ENCODE results near the gene HMCN1.
"Not testable (repeated sequence)": the region's sequence is repeated elsewhere in the genome, so short reads cannot be mapped to it uniquely, and the experiment has no call there.

The HMCN1 gene

DNA sequence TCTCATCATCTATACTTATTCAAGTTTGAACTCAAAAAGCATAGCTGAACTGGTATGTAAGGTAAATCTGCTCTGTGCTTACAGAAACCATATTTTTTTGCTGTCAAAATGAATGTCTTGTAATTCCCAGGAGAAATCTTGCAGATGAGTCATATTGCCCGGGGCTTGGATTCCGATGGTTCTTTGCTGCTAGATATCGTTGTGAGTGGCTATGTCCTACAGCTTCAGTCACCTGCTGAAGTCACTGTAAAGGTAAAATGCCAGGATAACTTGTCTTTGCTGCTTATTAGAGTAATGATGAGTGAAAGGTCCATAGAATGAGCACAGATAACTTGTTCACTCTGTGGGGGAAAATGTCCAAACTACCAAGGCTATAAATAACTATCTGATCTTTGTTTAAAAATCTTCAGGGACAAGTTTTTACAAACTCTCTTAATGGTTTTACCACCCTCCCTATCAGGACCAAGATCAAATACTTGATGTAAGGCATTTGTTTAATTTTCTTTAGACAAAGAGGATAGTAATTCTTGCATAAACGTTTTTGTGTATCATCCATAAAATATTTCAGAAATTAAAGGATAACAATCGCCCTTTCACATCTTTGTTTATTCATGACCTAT lies 418.5 kb downstream of the HMCN1 start:
- DNase-seq (ENCODE audit: low read depth in 2 of 2): no peak

DNA sequence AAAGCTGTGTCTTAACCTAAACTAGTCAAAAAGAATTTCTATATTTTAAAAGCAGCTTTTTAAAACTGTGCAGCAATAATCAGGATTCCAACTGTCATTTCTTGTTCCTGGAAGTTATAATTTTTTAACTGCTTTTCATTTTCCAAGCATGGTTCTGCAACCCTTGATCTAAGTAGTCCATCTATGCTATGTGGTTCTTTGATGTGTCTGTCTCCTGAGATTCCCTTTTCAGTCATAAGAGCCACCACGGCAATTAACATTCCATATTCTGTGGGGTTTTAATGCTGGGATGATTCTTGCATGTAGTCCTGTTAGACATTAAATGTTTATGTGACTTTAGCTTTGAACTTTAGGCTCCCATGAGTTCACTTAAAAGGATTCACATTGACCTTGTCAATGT lies 420.5 kb downstream of the HMCN1 start:
- no peak for DNase-seq (ENCODE audit: low read depth in 2 of 2)

DNA sequence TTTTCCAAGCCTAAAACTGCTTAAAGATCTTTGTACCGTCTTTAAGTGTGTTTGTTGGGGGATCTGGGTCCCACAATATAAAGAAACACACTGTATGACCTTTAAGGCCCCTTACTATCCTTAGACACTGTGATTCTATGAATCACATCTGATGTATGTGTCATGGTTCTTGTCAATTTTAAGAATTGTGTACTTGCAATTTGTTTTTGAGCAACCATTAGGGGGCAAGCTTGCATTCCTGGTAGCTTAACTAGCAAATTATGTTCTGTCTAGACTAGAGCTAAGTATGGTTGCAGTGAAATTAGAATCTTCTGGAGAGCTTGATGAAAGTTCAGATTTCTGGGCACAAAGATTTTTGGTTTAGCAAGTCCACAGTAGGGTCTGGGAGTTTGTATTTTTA lies 421.4 kb downstream of the HMCN1 start:
- no peak for DNase-seq (ENCODE audit: low read depth in 2 of 2)

DNA sequence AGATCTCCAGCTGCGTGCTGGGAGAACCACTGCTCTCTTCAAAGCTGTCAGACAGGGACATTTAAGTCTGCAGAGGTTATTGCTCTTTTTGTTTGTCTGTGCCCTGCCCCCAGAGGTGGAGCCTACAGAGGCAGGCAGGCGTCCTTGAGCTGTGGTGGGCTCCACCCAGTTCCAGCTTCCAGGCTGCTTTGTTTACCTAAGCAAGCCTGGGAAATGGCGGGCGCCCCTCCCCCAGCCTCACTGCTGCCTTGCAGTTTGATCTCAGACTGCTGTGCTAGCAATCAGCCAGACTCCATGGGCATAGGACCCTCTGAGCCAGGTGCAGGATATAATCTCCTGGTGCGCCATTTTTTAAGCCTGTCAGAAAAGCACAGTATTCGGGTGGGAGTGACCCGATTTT lies 428.7 kb downstream of the HMCN1 start:
- DNase-seq (ENCODE audit: low read depth in 2 of 2): not testable (repeated sequence)

DNA sequence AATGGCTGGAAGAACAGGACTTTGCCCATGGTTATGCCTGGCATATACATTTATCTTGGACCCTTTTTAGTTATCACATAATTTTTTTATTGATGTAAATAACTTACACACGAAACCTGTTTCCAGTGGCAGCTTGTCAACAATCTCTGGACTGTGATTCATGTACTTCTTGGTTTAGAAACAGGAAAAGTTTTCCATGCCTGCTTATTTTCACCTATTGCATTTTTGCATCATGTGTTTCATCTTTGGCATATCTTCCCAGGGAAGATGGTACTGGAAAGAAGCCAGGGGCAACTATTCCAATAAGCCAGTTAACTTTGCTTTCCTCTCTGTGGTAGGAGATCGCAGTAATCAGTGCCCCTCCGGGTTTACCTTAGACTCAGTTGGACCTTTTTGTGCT lies 430.6 kb downstream of the HMCN1 start:
- no peak for DNase-seq (ENCODE audit: low read depth in 2 of 2)

DNA sequence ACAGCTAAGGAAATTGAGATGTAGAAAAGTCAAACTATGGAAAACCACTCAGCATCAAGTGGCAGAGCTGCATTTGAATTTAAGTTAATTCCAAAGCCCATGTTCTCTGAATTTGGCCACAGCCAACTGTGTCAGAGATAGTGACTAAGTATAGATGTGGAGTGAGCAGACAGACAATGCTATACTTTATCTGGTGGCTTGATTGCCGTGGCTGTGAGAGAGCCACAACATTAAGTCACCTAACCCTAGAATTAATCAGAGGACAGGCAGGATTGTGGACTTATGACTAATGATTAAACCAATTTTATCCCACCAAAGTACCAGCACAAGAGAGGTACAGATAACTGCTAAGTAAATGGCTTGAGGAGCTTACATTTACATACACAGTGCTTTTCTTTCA lies 431.1 kb downstream of the HMCN1 start:
- DNase-seq (ENCODE audit: low read depth in 2 of 2): no peak

DNA sequence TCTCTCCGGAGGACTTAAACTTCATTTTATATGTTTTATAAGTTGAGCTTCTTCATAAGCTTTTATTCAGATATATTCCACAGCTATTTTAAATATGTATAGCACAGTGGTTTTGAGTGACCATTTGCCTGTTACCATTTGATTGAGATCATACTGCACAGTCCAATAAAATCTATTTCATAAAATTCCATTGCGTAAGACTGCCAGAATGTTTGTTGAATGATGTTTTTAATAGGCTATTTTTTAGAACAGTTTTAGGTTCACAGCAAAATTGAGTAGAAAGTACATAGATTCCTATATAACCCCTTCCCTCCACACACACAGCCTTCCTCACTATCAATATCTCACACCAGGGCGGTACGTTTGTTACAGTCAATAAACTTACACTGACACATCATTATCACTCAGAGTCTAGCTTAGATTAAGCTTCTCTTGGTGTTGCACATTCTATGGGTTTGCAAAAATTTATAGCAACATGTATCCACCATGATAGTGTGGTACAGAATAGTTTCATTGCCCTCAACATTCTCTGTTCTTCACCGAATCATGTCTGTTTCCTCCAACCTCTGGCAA lies 433.0 kb downstream of the HMCN1 start:
- no peak for DNase-seq (ENCODE audit: low read depth in 2 of 2)

DNA sequence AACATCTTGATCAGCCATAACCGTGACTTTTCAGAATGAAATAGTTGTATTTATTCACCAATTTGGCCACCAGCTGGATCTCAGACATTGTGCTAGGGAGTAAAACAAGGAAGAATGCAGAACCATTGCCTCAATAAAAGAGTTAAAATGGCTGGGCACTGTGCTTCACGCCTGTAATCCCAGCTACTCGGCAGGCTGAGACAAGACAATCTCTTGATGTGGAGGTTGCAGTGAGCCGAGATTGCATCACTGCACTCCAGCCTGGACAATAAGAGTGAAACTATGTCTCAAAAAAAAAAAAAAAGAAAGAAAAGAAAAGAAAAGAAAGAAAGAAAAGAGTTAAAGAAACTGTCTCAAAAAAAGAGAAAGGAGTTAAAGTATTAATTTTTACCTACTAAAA lies 441.4 kb downstream of the HMCN1 start:
- no peak for DNase-seq (ENCODE audit: low read depth in 2 of 2)

DNA sequence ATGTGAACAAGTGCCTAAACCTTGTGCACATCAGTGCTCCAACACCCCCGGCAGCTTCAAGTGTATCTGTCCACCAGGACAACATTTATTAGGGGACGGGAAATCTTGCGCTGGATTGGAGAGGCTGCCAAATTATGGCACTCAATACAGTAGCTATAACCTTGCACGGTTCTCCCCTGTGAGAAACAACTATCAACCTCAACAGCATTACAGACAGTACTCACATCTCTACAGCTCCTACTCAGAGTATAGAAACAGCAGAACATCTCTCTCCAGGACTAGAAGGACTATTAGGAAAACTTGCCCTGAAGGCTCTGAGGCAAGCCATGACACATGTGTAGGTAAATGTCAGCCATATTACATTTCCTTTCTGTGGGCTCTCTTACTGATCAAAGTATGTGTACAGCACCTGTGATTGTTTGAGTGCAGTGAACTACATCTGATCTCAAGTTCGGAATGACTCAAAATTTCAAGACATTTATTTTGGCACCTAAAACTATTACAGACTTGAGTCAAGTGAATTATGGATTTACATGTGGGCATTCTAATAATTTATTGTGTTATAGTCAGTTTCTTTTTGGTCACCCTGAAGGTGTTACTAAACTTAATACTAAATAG lies 444.3 kb downstream of the HMCN1 start:
- DNase-seq (ENCODE audit: low read depth in 2 of 2): no peak

DNA sequence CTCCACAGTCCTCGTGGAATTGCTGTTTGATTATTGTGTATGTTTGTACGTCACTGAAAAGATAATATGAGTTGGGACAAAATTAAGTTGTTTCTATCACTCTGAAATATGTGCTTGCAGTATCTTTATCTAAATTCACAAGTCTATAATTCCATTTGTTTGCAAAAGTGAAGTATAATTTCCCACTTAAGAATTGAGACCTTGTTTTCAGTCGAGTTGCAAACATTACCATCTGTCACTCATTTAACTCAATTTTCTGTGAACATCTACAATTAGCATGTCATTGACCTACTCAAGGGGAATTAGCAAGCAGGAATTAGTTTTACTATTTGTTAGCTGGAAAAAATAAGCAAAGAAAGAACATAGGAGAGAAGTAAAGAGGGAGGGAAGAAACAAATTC lies 445.0 kb downstream of the HMCN1 start:
- no peak for DNase-seq (ENCODE audit: low read depth in 2 of 2)

DNA sequence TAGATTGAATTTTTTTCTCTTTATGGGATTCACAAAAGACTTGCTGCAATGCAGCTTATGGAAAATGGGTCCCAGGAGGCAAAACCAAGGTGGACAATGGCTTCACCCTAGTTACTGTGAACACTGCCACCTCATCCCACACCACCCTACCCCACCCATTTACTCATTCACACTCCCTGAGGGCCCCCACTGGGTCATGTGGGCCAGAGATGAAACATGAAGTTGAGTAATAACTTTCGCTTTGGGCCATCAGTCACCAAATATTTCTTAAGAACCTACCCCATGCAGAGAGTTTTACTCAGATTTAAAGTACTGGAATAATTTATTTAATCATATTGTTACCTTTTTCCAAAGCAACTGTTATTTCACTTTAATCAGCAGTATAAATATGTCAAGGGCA lies 449.0 kb downstream of the HMCN1 start:
- DNase-seq (ENCODE audit: low read depth in 2 of 2): no peak

DNA sequence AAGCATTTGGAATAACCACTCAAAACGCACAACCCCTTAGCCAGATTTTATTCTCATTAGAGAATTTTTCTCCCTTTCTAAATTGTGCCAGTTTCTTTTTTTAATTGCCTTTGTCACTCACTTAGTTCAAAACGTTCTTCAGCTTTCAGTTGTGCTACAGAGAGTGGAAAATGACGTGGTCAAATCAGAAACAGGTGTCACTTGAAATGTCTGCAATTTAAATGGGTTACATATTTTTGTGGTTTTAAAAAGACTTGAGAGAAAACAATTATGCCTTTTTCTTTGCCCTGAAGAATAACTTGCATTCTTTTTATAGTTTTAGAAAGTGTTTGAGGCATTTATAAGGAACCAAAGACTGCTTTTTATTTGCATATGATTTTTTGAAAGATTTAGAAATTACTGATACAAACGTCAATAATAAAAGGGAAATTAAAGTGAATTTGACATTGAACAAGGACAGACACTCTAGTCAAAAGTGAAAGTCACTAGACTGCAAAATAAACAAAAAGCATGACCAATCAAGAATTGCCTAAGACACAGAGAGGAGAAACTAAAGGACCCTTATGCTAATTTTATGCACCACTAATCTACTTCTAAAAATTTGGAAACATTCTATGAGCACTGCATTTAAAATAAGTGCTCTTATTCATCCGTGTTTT lies 449.9 kb downstream of the HMCN1 start:
- DNase-seq (ENCODE audit: low read depth in 2 of 2): no peak

DNA sequence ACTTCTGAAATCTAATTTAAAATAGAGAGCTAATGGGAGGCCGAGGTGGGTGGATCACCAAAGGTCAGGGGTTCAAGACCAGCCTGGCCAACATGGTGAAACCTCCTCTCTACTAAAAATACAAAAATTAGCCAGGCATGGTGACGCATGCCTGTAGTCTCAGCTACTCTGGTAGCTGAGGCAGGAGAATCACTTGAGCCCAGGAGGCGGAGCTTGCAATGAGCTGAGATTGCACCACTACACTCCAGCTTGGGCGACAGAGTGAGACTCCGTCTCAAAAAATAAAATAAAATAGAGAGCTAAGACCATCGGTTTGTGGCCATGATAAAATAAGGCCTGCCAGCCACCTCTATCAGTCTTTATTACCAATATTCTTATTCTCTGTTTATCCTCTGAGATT lies 452.1 kb downstream of the HMCN1 start:
- not testable (repeated sequence) for DNase-seq (ENCODE audit: low read depth in 2 of 2)

DNA sequence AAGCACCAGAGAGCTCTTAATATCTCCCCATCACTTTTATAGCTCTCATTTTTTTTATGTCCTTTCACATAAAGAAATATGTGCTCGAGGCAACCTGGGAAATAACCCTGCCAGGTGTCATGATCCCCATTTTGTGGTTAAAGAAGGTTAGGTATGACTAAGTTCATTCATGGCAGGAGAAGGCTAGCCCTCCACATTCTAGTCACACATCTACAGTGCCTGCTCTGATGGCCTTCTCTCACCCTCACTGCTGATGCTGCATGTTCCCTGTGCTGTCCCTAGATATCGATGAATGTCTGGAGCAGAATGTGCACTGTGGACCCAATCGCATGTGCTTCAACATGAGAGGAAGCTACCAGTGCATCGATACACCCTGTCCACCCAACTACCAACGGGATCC lies 453.4 kb downstream of the HMCN1 start:
- no peak for DNase-seq (ENCODE audit: low read depth in 2 of 2)

DNA sequence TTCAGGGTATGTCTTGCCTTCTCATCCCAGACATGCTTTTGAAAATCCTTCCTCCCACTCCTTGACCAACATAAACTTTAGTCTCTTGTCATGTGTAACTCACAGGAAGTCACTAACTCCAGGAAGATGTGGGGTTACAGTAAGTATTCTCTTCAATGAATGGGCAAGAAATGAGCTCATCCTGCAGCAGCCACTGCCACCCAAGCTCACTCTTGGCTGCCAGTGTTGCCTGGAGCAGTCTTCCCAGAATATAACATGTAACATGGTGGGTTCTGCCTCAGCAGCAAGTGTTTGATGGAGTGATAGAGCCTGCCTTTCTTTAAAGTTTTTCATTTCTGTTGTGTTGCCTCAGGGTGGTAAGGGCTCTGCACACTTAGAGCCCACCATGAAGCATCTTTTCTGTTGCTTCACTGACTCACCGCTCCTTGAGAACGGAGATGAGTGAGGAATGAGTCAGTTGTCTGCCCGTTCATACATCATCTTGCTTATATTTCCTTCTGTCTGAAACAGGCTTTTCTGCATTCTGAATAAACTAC lies 453.9 kb downstream of the HMCN1 start:
- DNase-seq (ENCODE audit: low read depth in 2 of 2): no peak

DNA sequence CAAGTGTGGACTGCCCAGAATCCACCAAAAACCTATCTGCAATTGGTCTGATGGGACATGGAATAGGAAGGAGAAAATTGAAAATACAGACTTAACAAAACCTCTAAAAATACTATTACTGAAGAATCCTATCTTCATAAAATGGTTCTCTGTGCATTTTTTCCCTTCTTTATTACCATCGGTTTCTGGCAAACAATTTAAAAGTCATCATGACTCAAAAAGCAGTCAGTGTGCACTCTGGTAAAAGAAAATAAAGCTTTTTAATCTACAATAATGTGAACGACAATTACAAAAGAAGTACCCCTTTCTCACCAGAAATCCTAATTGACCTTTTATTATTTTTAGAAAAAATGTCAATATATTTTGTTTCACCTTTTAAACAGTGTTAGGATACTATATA lies 454.5 kb downstream of the HMCN1 start:
- DNase-seq (ENCODE audit: low read depth in 2 of 2): no peak

DNA sequence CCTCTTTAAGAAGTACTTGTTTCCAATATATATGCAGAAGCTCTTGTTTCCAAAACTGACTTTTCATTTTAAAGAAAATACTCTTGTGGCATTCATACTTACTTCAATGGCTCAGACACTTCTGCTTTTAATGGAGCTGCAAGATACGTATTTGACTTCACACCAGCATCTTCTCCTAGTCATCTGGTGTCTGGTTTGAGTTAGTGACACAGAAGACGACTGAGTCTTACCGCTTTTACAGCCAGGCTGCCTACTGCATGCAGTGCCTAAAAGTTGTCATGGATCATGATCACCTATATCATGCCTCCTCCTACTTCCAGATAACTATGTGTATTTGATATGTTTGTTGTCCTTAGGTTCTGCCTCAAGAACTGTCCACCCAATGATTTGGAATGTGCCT lies 455.0 kb downstream of the HMCN1 start:
- no peak for DNase-seq (ENCODE audit: low read depth in 2 of 2)

DNA sequence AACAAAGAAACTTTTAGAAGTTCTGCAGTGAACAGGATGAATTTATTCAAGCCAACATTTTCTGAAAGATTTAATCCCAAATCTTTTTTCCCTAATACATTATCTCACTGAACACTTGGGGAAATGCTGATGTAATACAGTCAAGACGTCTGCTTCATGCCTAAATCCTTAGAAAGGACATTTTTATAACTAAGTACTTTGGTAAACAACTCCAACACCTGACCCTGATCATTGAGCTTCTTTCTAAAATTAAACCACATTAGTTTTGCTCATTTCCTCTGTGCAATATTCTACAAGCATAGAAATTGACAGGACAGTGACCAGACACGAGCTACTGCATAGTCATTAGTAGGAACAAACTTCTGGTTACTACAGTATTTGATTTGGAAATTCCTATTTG lies 457.3 kb downstream of the HMCN1 start:
- DNase-seq (ENCODE audit: low read depth in 2 of 2): no peak

DNA sequence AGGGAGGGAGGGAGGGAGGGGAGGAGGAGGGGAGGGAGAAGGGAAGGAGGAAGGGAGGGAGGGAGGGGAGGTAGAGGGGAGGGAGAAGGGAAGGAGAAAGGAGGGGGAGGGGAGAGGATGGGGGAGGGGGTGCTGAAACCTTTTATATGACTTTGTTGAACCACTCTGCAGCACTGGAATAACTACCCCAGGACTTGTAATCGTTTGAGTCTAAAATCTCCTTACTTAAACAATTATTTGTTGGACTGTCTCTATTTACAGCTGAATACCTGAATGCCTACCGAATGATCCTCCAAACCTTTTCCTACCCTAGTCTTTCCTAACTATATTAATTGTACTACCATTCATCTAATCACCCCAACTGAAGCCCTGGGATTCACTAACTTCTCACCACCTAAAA lies 459.0 kb downstream of the HMCN1 start:
- DNase-seq (ENCODE audit: low read depth in 2 of 2): no peak

DNA sequence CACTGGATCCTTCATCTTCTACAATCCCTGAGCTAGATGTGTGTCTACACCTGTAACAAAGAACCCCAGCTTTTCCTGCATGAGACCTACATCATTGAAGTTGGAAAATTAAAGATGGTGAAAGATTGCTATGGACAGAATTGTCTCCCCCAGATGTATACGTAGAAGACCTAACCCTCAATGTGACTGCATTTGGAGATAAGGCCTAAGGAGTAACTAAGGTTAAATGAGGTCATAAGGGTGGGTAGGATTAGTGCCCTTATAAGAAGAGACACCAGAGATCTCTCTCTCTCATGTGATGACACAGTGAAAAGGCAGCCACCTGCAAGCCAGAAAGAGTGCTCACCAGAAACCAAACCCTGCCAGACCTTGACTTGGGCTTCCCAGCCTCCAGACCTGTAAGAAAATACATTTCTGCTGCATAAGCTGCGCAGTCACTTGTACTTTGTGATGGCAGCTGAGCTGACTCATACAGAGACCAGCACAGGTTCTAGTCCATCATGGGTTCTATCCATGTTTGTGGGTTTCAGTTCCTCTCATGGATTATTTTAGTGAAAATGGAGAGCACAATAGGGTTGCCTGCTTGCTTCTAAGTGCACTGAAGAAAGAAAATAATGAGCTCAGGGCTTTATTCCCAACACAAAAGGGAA lies 460.0 kb downstream of the HMCN1 start:
- DNase-seq (ENCODE audit: low read depth in 2 of 2): no peak

DNA sequence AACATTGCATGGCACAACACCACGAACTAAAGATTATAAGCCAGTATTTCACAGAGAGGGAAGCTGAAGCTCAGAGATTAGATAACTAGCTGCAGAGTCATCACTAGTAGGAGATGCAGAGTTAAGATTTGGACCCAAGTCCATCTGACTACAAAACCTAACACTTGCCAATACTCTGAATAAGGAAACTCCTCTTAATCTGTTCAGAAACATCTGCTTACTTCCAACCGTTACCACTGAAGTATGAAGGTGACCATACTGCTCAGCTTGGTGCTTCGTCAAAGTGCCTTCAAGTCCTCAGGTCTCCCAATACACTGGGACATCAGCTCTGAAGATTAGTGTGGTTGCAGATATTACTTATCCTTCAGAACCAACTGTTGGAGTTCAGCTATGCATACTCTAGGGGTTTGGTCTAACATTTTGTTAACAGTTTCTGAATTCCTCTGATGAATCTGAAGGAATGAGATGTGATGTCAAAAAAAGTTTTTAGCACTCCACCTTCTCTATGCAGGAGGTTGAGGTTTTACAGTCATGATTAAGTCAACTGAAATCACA lies 461.3 kb downstream of the HMCN1 start:
- DNase-seq (ENCODE audit: low read depth in 2 of 2): no peak

DNA sequence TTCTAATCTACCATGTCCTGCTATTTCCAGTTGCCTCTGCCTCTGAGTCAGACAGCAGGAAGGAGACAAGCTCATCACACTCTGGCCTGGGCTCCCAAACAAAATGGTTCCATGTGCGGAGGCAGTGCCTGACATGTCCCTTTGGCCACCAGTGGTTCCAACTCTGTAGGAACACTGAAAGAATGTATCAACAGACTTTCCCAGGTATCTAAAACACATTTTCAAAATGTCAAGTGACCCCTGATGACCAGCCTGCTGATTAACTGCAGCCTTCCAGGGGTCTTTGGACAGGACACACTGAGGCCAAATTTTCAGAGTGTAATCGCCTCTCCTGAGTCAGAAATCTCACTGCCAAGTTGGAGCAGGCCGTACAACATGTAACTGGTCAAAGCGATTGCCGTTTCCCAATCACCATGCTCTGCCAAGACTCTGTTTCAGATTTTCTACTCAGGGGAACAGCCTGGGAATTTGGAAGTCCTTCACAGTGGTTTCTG lies 468.1 kb downstream of the HMCN1 start:
- no peak for DNase-seq (ENCODE audit: low read depth in 2 of 2)

All from stimulated activated CD4-positive, alpha-beta T cell treated with anti-CD3 and anti-CD28 coated beads, Interleukin-1b, Interleukin-23, amount 100 ng/mL, for 4 hours (primary cell).